A549 (cell line): ENCODE measurements around the gene ADARB2.

Experiments used
- CBX2 ChIP-seq: fragments of 200-600 bp; sonication (generic); IDR thresholded peaks from 2 replicates; pipeline ENCODE4 v1.6.1; 2016; ENCODE audit warnings: low read depth, mild to moderate bottlenecking, borderline replicate concordance
- CBX8 ChIP-seq: fragments of 200-600 bp; sonication (generic); IDR thresholded peaks from 2 replicates; pipeline ENCODE4 v1.6.1; 2016
- CHD2 ChIP-seq: fragments of 150-350 bp; IDR thresholded peaks from 2 replicates; pipeline ENCODE4 v1.6.1; 2014; ENCODE audit warnings: low read length; ENCODE audit not compliant: partially characterized antibody
- CHD4 ChIP-seq: fragments of 200-600 bp; sonication (generic); IDR thresholded peaks from 2 replicates; pipeline ENCODE4 v1.6.1; 2016; ENCODE audit warnings: antibody characterized with exemption, mild to moderate bottlenecking, borderline replicate concordance
- EP300 ChIP-seq, 2 experiments: fragments of >200 bp; sonication (Bioruptor Twin); formaldehyde crosslinking; IDR thresholded peaks; 2 replicates in 1 of 2; 3 replicates in 1 of 2; pipeline ENCODE4 v1.6.1; 2016 to 2017
- FOSL2 ChIP-seq, 2 experiments: fragments of 450-650 bp in 1 of 2; fragments of >200 bp in 1 of 2; sonication (Bioruptor Twin) in 1 of 2; formaldehyde crosslinking; IDR thresholded peaks; 2 replicates each; pipeline versions ENCODE4 v1.5.0 to v1.6.1; 2016 to 2020; ENCODE audit warnings: mild to moderate bottlenecking in 1 of 2, moderate library complexity in 1 of 2
- MAX ChIP-seq: IDR thresholded peaks from 2 replicates; pipeline ENCODE4 v1.6.1; 2012
- MYC ChIP-seq: IDR thresholded peaks from 2 replicates; pipeline ENCODE4 v1.6.1; 2012; ENCODE audit warnings: mild to moderate bottlenecking, inconsistent platforms, low read length, improper control_type of control experiment, borderline replicate concordance
- PHF8 ChIP-seq: fragments of 200-600 bp; sonication (generic); IDR thresholded peaks from 2 replicates; pipeline ENCODE4 v1.6.1; 2016; ENCODE audit warnings: low read depth, mild to moderate bottlenecking, antibody characterized with exemption, moderate library complexity, borderline replicate concordance
- POLR2A ChIP-seq: IDR thresholded peaks from 2 replicates; pipeline ENCODE4 v1.6.1; 2012; ENCODE audit warnings: mild to moderate bottlenecking, low read length
- RFX5 ChIP-seq: fragments of 450-650 bp; IDR thresholded peaks from 2 replicates; pipeline ENCODE4 v1.7.1; 2014; ENCODE audit warnings: antibody characterized with exemption, mild to moderate bottlenecking, moderate library complexity
- ZSCAN20 ChIP-seq: fragments of 250-450 bp; sonication (Bioruptor Pico); IDR thresholded peaks from 2 replicates; pipeline ENCODE4 v1.8.0; 2022; ENCODE audit warnings: mild to moderate bottlenecking, moderate library complexity
- TF ChIP-seq, protein P1 (sequence below): fragments of >200 bp; sonication (Bioruptor Twin); formaldehyde crosslinking; IDR thresholded peaks from 3 replicates; pipeline ENCODE4 v1.5.1; 2016
- TF ChIP-seq, protein P2 (sequence below): fragments of 250-450 bp; sonication (Bioruptor Pico); IDR thresholded peaks from 2 replicates; pipeline ENCODE4 v1.5.0; 2020; ENCODE audit warnings: low read depth, mild to moderate bottlenecking, moderate library complexity

- TF ChIP-seq EP300 (IDR thresholded peaks at IDR 0.05) (no peak), MYC (no peak), MAX (no peak), PHF8 (no peak), CHD4 (no peak), RFX5 (no peak), POLR2A (no peak), CBX2 (no peak), CHD2 (no peak), ZSCAN20 (CRISPR knock-in tag) (no peak), CBX8 (no peak), FOSL2 (IDR thresholded peaks at IDR 0.05) (no peak), FOSL2 (CRISPR knock-in tag; IDR thresholded peaks at IDR 0.05) (no peak)
- TF ChIP-seq, protein P1, sequence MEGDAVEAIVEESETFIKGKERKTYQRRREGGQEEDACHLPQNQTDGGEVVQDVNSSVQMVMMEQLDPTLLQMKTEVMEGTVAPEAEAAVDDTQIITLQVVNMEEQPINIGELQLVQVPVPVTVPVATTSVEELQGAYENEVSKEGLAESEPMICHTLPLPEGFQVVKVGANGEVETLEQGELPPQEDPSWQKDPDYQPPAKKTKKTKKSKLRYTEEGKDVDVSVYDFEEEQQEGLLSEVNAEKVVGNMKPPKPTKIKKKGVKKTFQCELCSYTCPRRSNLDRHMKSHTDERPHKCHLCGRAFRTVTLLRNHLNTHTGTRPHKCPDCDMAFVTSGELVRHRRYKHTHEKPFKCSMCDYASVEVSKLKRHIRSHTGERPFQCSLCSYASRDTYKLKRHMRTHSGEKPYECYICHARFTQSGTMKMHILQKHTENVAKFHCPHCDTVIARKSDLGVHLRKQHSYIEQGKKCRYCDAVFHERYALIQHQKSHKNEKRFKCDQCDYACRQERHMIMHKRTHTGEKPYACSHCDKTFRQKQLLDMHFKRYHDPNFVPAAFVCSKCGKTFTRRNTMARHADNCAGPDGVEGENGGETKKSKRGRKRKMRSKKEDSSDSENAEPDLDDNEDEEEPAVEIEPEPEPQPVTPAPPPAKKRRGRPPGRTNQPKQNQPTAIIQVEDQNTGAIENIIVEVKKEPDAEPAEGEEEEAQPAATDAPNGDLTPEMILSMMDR = no peak
- TF ChIP-seq, protein P2, sequence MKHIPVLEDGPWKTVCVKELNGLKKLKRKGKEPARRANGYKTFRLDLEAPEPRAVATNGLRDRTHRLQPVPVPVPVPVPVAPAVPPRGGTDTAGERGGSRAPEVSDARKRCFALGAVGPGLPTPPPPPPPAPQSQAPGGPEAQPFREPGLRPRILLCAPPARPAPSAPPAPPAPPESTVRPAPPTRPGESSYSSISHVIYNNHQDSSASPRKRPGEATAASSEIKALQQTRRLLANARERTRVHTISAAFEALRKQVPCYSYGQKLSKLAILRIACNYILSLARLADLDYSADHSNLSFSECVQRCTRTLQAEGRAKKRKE (CRISPR knock-in tag) = no peak
Observed at GRCh38 chr10:1724921-1725488, 12.3 kb downstream of the ADARB2 start.
